ENCODE measurements around the gene TOP1.

DNA sequence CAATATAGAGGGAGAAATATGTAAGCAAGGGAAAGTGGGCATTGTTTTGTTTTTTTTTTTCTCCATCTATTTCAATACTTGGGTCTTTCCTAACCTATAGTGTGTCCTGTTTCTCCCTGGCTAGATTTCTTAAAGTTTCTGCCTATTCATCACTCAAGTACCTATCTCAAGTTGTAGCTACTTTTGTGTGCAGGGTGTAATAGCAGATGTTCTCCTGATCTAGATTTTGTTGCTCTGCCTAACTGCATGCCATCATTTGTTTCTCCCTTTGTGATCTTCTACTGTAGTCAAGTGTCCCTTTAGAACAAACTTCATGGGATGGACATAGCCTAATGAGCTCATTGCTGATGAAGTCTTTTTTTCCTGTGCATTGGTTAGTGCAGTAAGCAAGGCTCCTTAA lies 45.8 kb downstream of the TOP1 start:
- TF ChIP-seq POLR2A (IDR thresholded peaks at IDR 0.05; ENCODE audit: low read length), result no peak
- no peak for TF ChIP-seq GATA1 (IDR thresholded peaks at IDR 0.05; ENCODE audit: low read depth, low read length)
